HUDEP-2 (cell line): Measurements from ENCODE around the gene DENND2A.
A peak's percentile ranks its signal among the peaks of the same experiment; 100 is the strongest.

Source experiments
- DNase-seq, 76 experiments: peaks; one replicate each; lab custom pipeline; 2025; ENCODE audit not compliant: unreplicated experiment in 76 of 76; lab: John Stamatoyannopoulos, UW

The DENND2A gene

DNA sequence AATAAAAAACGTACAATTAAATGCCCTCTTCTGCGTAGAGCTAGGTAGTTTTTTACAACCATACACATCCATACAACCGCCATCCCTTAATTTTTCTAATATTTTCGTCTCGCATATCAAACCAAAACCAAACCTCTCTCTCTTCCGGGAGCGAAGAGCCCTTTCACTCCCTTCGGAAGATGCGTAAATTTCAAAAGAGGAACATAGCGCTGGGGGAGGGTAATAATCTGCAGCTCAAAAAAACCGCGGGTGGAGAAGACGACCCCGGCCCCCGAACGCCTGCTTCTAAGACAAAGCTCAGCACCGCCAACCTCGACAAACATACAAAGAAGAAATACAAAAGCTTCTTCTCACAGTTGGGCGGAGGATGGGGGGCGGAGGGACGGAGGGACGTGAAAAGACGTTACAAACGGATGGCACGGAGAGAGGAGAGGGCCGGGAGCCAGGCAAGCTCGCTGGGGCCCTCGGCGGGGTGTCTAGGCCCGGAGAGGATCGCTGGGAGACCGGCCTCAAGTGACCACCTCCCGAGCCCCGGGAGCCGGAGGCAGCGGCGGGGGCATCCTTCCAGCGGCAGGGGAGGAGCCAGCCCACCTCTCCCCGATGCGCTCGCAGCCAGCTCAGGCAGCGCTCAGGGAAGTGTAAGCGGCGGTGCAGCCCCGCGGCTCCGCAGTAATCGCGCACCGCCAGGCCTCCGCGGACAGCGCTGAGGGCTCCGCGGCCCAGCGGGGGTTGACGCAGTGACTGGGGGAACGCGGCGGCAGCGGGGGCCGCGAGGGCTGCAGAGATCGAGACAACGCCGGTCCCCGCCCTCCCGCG is 162.2 kb downstream of the DENND2A start:
- DNase-seq, result peak in 20 of 76 experiments; percentile 3 to 50 (median 24)

DNA sequence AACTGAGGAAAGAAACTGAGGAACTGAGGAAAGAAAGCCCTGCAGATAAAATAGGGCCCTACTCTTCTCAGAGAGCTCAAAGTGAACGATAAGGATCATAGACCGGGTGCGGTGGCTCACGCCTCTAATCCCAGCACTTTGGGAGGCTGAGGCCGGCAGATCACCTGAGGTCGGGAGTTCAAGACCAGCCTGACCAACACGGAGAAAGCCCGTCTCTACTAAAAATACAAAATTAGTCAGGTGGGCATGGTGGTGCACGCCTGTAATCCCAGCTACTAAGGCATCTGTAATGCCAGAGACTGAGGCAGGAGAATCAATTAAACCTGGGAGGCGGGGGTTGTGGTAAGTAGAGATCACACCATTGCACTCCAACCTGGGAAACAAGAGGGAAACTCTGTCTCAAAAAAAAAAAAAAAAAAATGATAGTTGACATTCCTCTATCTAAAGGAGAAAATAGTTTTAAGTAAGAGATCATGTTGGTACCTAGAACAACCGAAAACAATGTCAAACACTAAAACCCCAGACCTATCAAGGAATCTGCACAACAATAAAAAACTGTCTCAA is 163.8 kb downstream of the DENND2A start:
- no peak for DNase-seq

DNA sequence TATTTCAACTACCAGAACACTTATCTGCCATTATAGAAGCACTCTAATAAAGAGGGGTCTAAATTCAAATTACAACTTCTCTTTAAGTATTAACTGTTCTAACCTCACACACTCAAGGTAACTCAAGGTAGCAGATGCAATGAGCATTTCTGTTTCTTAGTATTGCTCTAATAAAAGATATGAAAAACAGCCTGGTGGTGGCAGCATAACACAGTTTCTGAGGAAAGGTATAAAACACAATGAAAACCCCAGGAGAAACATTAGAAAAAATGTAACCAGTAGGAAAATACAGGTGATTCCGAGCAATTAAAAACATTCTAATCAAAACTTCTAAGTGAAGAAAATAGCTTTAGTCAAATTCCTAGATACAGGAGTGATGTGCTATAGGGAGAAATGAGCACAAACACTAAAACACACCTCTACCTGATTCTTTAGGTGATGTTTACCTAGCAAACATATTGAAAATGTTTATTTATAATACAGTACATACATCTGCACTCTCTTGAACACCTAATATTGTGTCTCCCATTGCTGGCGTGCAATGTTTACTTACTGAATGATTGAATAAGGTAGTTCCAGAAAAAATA is 164.8 kb downstream of the DENND2A start:
- DNase-seq, result peak in 32 of 76 experiments; percentile 4 to 60 (median 30)
